ENCODE data around the gene CCDC182.

Gene CCDC182

DNA sequence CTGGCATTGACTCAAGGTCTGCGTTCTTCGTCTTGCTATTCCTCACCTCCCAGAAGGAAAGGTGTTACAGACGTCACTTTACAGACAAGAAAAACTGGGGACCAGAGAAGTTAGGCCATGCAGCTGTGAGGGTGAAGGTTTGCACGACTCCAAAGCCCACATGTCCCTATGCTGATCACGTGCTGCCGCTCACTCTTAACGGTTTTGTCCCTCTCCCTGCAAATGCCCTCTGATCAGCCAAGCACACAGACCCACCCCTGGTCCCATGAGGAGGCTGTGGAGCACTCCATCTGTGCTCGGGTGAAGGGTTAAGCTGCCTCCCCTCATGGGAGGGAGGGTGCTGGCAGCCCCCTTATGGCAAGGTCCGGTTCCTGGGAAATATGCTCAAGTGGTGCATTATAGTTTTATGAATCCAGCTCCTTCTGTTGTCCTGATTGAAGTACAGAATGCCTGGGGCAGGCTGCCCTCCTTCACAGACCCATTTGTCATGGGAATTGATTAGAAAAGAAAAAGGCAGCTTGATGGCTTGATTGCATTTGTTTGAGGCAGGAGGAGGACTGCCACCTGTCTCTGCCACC, 18.8 kb downstream of the CCDC182 start:
- no peaks in the 10 kb centered on the region for H3K27me3 ChIP-seq (ENCODE audit: insufficient read depth, low read length, poor library complexity)
- no peak overlapping the region for H2AFZ ChIP-seq (ENCODE audit: low read depth, low read length)
- no peaks in the 10 kb centered on the region for H4K20me1 ChIP-seq (ENCODE audit: insufficient read depth, low read length)
- no peak for TF ChIP-seq EZH2 (IDR thresholded peaks at IDR 0.05; ENCODE audit: borderline replicate concordance, low read depth, low read length, severe bottlenecking)
- TF ChIP-seq, protein P1, sequence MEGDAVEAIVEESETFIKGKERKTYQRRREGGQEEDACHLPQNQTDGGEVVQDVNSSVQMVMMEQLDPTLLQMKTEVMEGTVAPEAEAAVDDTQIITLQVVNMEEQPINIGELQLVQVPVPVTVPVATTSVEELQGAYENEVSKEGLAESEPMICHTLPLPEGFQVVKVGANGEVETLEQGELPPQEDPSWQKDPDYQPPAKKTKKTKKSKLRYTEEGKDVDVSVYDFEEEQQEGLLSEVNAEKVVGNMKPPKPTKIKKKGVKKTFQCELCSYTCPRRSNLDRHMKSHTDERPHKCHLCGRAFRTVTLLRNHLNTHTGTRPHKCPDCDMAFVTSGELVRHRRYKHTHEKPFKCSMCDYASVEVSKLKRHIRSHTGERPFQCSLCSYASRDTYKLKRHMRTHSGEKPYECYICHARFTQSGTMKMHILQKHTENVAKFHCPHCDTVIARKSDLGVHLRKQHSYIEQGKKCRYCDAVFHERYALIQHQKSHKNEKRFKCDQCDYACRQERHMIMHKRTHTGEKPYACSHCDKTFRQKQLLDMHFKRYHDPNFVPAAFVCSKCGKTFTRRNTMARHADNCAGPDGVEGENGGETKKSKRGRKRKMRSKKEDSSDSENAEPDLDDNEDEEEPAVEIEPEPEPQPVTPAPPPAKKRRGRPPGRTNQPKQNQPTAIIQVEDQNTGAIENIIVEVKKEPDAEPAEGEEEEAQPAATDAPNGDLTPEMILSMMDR (IDR thresholded peaks at IDR 0.05; ENCODE audit: borderline replicate concordance, extremely low read depth, low read length, poor library complexity, severe bottlenecking), result no peak
- no peaks in the 10 kb centered on the region for H3K36me3 ChIP-seq (ENCODE audit: insufficient read depth, low read length)
- no peak overlapping the region for H3K4me3 ChIP-seq (ENCODE audit: low read depth in 1 of 2, low read length in 2 of 2)
- no peak overlapping the region for H3K9ac ChIP-seq (ENCODE audit: low read depth, low read length)
- DNase-seq (no peak), ATAC-seq (ENCODE audit: insufficient read depth, low read depth) (no peak)
- H3K4me2 ChIP-seq (ENCODE audit: insufficient read depth, low read length), result no peak overlapping the region
- no peaks in the 10 kb centered on the region for H3K9me3 ChIP-seq (ENCODE audit: insufficient read depth, low read length, severe bottlenecking)
- no peaks in the 10 kb centered on the region for H3K4me1 ChIP-seq (ENCODE audit: insufficient read depth, low read length)
- H3K79me2 ChIP-seq (ENCODE audit: insufficient read depth, low read length), result no peaks in the 10 kb centered on the region
- no peak overlapping the region for H3K27ac ChIP-seq (ENCODE audit: low read length)

DNA sequence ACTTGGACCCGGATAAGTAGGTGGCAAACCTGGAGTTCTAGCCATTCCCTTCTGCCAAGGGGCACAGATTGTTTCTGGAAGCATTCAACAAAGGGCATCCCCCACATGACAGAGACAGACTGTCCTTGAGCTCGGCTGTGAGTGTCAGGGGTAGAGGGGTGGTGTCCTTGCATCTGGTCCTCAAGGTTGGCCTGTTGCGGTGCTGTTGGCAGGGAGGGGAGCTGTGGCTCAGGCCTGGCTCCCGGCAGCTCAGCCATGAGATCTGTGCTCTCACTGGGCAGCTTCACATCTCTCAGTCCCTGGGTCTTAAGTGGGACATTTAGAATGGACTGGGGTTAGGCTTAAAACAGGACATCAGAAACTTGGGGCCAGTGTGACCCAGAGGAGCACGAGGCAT, 20.4 kb downstream of the CCDC182 start:
- H3K9me3 ChIP-seq (ENCODE audit: insufficient read depth, low read length, severe bottlenecking), result no peaks in the 10 kb centered on the region
- no peaks in the 10 kb centered on the region for H4K20me1 ChIP-seq (ENCODE audit: insufficient read depth, low read length)
- H3K27me3 ChIP-seq (ENCODE audit: insufficient read depth, low read length, poor library complexity), result no peaks in the 10 kb centered on the region
- ATAC-seq (ENCODE audit: insufficient read depth, low read depth) (no peak), DNase-seq (no peak)
- no peak overlapping the region for H3K4me2 ChIP-seq (ENCODE audit: insufficient read depth, low read length)
- no peak for TF ChIP-seq EZH2 (IDR thresholded peaks at IDR 0.05; ENCODE audit: borderline replicate concordance, low read depth, low read length, severe bottlenecking)
- TF ChIP-seq, protein P1 (IDR thresholded peaks at IDR 0.05; ENCODE audit: borderline replicate concordance, extremely low read depth, low read length, poor library complexity, severe bottlenecking), result no peak
- no peaks in the 10 kb centered on the region for H3K36me3 ChIP-seq (ENCODE audit: insufficient read depth, low read length)
- no peak overlapping the region for H3K4me3 ChIP-seq (ENCODE audit: low read depth in 1 of 2, low read length in 2 of 2)
- no peak overlapping the region for H2AFZ ChIP-seq (ENCODE audit: low read depth, low read length)
- H3K9ac ChIP-seq (ENCODE audit: low read depth, low read length), result no peak overlapping the region
- no peak overlapping the region for H3K27ac ChIP-seq (ENCODE audit: low read length)
- no peaks in the 10 kb centered on the region for H3K4me1 ChIP-seq (ENCODE audit: insufficient read depth, low read length)
- H3K79me2 ChIP-seq (ENCODE audit: insufficient read depth, low read length), result no peaks in the 10 kb centered on the region

DNA sequence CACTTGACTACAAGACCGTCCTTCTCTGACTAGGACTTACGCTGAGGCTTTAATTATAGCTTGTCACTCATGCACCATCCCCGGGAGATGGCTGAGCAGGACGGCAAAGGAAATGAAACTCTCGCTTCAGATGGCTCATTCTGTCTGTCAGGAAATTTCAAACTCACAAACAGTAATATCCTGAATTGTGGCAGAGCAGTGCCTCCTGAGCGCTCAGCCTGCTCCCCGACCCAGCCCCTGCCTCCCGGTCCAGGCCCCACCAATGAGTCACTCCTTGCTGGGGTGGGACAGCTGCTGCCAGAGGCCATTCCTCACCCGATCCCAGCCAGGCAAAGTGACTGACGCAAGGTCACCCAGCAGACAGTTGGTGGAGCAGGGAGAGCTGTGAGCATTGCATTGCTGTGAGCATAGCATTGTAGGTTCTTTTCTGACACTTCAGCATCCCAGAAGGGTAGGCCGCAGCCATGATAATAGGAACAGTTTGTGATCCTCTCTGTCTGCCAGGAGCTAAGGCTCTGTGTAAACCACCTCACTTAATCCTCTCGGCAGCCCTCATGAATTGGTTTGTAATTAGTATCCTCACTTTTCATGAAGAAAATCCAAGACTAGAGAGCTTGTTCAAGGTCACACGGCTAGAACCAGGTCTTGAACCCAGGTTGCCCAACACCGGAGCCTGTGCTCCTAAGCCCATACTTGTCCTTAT, 20.9 kb downstream of the CCDC182 start:
- no peak for ATAC-seq (ENCODE audit: insufficient read depth, low read depth)

More for the DNA sequence above, 20.9 kb downstream of the CCDC182 start:
- H2AFZ ChIP-seq (ENCODE audit: low read depth, low read length), result no peak overlapping the region
- no peak overlapping the region for H3K9ac ChIP-seq (ENCODE audit: low read depth, low read length)
- no peaks in the 10 kb centered on the region for H3K36me3 ChIP-seq (ENCODE audit: insufficient read depth, low read length)
- DNase-seq, result no peak
- no peaks in the 10 kb centered on the region for H4K20me1 ChIP-seq (ENCODE audit: insufficient read depth, low read length)
- no peak overlapping the region for H3K27ac ChIP-seq (ENCODE audit: low read length)
- no peak overlapping the region for H3K4me2 ChIP-seq (ENCODE audit: insufficient read depth, low read length)
- no peaks in the 10 kb centered on the region for H3K27me3 ChIP-seq (ENCODE audit: insufficient read depth, low read length, poor library complexity)
- no peak for TF ChIP-seq EZH2 (IDR thresholded peaks at IDR 0.05; ENCODE audit: borderline replicate concordance, low read depth, low read length, severe bottlenecking)
- TF ChIP-seq, protein P1 (IDR thresholded peaks at IDR 0.05; ENCODE audit: borderline replicate concordance, extremely low read depth, low read length, poor library complexity, severe bottlenecking), result no peak
- no peaks in the 10 kb centered on the region for H3K9me3 ChIP-seq (ENCODE audit: insufficient read depth, low read length, severe bottlenecking)
- no peaks in the 10 kb centered on the region for H3K79me2 ChIP-seq (ENCODE audit: insufficient read depth, low read length)
- H3K4me3 ChIP-seq (ENCODE audit: low read depth in 1 of 2, low read length in 2 of 2), result no peak overlapping the region
- no peaks in the 10 kb centered on the region for H3K4me1 ChIP-seq (ENCODE audit: insufficient read depth, low read length)

Measured in DND-41 (cell line).